GM12891 (cell line): ENCODE results near the gene THSD7B.

Experiments used
- POLR2A ChIP-seq: IDR thresholded peaks from 2 replicates; pipeline ENCODE4 v1.6.1; 2011; ENCODE audit warnings: low read depth, low read length, control low read depth
- POLR2AphosphoS5 ChIP-seq: IDR thresholded peaks from 2 replicates; pipeline ENCODE4 v1.6.1; 2011; ENCODE audit warnings: low read depth, low read length, control low read depth

DNA sequence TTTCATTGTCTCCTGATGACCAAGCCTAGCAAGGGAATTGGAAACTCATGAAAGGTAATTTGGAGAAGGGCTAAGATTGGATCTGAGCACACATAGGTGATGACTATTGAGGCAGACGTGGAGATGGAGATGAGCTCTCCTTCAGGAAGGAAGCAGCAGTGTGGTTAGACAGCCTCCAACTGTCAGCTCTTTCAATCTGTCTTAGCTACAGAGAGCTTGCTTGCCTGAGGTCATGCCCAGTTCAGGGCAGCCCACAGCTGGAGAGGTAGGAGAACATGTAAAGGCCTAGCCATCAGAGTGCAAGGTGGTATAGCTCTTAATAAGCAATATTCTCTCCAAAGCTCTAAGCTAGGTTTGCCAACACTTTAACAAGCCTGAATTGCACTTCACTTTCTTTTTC lies 79.2 kb downstream of the THSD7B start:
- TF ChIP-seq POLR2A (no peak), POLR2AphosphoS5 (no peak)
